PFSK-1 (cell line): ENCODE results near the gene ADO.

Experiments
- FOXP2 ChIP-seq: optimal IDR thresholded peaks from 2 replicates; pipeline ENCODE3; 2011; ENCODE audit warnings: borderline replicate concordance, control low read depth, inconsistent platforms; ENCODE audit not compliant: insufficient read depth; ENCODE audit errors: extremely low read length, extremely low read depth
- POLR2AphosphoS5 ChIP-seq: IDR thresholded peaks from 2 replicates; pipeline ENCODE4 v1.6.1; 2012; ENCODE audit warnings: low read depth, mild to moderate bottlenecking, control low read depth, low read length, moderate library complexity
- SIN3A ChIP-seq: IDR thresholded peaks from 2 replicates; pipeline ENCODE4 v1.6.1; 2012; ENCODE audit warnings: mild to moderate bottlenecking, low read length, moderate library complexity, borderline replicate concordance; ENCODE audit not compliant: insufficient read depth
- TAF1 ChIP-seq: IDR thresholded peaks from 2 replicates; pipeline ENCODE4 v1.6.1; 2012; ENCODE audit warnings: low read length, control low read depth, borderline replicate concordance; ENCODE audit not compliant: insufficient read depth
- TF ChIP-seq, protein P1 (sequence below), 2 experiments: IDR thresholded peaks; 2 replicates each; pipeline versions ENCODE4 v1.6.1 to v1.8.0; 2011 to 2012; ENCODE audit warnings: low read depth in 2 of 2, low read length in 2 of 2, control low read depth in 1 of 2, inconsistent platforms in 1 of 2, mild to moderate bottlenecking in 1 of 2, moderate library complexity in 1 of 2; ENCODE audit not compliant: insufficient read depth in 1 of 2

Gene ADO

DNA sequence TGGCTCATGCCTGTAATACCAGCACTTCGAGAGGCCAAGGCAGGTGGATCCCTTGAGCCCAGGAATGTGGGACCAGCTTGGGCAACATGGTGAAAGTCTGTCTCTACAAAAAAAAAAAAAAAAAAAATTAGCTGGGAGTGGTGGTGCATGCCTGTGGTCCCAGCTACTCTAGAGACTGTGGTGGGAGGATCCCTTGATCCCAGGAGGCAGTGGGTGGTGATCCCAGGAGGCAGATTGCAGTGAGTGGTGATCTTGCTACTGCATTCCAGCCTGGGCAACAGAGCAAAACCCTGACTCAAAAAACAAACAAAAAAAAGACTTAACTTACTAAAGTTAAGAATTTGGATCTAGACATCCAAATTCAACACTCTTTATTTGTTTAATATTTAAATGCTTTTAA, 10.2 kb upstream of the ADO start:
- TF ChIP-seq FOXP2 (no peak), POLR2AphosphoS5 (no peak), TAF1 (no peak), SIN3A (no peak)
- TF ChIP-seq, protein P1, sequence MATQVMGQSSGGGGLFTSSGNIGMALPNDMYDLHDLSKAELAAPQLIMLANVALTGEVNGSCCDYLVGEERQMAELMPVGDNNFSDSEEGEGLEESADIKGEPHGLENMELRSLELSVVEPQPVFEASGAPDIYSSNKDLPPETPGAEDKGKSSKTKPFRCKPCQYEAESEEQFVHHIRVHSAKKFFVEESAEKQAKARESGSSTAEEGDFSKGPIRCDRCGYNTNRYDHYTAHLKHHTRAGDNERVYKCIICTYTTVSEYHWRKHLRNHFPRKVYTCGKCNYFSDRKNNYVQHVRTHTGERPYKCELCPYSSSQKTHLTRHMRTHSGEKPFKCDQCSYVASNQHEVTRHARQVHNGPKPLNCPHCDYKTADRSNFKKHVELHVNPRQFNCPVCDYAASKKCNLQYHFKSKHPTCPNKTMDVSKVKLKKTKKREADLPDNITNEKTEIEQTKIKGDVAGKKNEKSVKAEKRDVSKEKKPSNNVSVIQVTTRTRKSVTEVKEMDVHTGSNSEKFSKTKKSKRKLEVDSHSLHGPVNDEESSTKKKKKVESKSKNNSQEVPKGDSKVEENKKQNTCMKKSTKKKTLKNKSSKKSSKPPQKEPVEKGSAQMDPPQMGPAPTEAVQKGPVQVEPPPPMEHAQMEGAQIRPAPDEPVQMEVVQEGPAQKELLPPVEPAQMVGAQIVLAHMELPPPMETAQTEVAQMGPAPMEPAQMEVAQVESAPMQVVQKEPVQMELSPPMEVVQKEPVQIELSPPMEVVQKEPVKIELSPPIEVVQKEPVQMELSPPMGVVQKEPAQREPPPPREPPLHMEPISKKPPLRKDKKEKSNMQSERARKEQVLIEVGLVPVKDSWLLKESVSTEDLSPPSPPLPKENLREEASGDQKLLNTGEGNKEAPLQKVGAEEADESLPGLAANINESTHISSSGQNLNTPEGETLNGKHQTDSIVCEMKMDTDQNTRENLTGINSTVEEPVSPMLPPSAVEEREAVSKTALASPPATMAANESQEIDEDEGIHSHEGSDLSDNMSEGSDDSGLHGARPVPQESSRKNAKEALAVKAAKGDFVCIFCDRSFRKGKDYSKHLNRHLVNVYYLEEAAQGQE (IDR thresholded peaks at IDR 0.05; ENCODE audit: insufficient read depth in 1 of 2, low read depth in 2 of 2, low read length in 2 of 2) = no peak

DNA sequence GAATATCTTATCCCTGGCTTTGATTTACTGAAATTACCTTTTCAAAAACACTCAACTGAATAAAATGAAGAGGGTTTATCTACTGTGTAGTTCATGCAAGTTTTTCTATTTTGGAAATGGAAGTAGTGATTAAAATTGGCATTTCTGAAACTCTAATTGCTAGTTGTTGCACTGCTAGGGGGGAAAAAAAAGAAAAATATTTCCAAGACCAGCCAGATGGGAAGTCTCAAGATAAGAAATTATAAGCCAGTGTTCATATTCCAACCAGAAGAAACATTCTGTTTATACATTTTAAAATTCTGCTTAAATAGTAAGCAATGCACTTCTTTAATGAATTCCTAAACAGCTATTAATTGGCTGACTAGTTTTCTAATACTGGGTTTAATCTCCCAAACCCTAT, 9.4 kb upstream of the ADO start:
- TF ChIP-seq, protein P1 (IDR thresholded peaks at IDR 0.05; ENCODE audit: insufficient read depth in 1 of 2, low read depth in 2 of 2, low read length in 2 of 2) = no peak
- TF ChIP-seq POLR2AphosphoS5 (no peak), TAF1 (no peak), FOXP2 (no peak), SIN3A (no peak)

DNA sequence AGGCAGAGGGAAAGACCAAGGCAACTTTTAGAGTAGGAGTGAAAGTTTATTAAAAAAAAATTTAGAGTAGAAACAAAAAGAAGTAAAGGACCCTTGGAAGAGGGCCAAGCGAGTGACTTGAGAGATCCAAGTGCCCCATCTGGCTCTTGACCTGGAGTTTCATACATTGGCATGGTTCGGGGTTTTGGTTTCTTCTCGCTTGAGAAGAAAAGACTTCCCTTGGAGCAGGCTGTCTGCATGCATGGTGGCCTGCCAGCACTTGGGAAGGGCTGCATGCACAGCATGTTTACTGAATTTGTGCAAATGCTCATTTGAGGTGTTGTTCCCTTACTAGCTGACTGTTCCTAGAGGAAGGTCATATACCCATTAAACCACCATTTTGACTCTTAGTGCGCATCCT, 8.8 kb upstream of the ADO start:
- TF ChIP-seq, protein P1 (IDR thresholded peaks at IDR 0.05; ENCODE audit: insufficient read depth in 1 of 2, low read depth in 2 of 2, low read length in 2 of 2) = no peak
- TF ChIP-seq SIN3A (no peak), POLR2AphosphoS5 (no peak), FOXP2 (no peak), TAF1 (no peak)

- TF ChIP-seq TAF1 (no peak), SIN3A (no peak), FOXP2 (no peak), POLR2AphosphoS5 (no peak)
- TF ChIP-seq, protein P1 (IDR thresholded peaks at IDR 0.05; ENCODE audit: insufficient read depth in 1 of 2, low read depth in 2 of 2, low read length in 2 of 2) = no peak
Observed at GRCh38 chr10:62796896-62797295, 7.6 kb upstream of the ADO start.

GRCh38 chr10:62801871-62802270, 2.6 kb upstream of the ADO start:
- TF ChIP-seq FOXP2 (no peak), POLR2AphosphoS5 (no peak), SIN3A (no peak), TAF1 (no peak)
- TF ChIP-seq, protein P1 (IDR thresholded peaks at IDR 0.05; ENCODE audit: insufficient read depth in 1 of 2, low read depth in 2 of 2, low read length in 2 of 2) = no peak
